Glutamatergic neuron (in vitro differentiated cells): Measurements from ENCODE around the gene SPATS2L. TPM values are rescaled to one million over a fixed set of nuclear protein-coding genes. Genes with fewer than 3 reads are reported as not detected.

Source experiments
- DNase-seq: peaks from one replicate; pipeline ENCODE4 v3.0.0; 2022
- H3K27ac Mint-ChIP-seq: one replicate; pipeline ENCODE4 v1.8.0; 2020; ENCODE audit warnings: mild to moderate bottlenecking, mixed read lengths, inconsistent platforms; ENCODE audit not compliant: unreplicated experiment
- H3K27me3 Mint-ChIP-seq: one replicate; pipeline ENCODE4 v1.8.0; 2020; ENCODE audit warnings: mild to moderate bottlenecking, moderate library complexity, mixed read lengths, inconsistent platforms; ENCODE audit not compliant: unreplicated experiment
- H3K36me3 Mint-ChIP-seq: one replicate; pipeline ENCODE4 v1.8.0; 2020; ENCODE audit warnings: mild to moderate bottlenecking, mixed read lengths, inconsistent platforms; ENCODE audit not compliant: unreplicated experiment
- H3K4me1 Mint-ChIP-seq: one replicate; pipeline ENCODE4 v1.8.0; 2020; ENCODE audit warnings: mild to moderate bottlenecking, low read depth, mixed read lengths, inconsistent platforms; ENCODE audit not compliant: unreplicated experiment
- H3K4me3 Mint-ChIP-seq: one replicate; pipeline ENCODE4 v1.8.0; 2020; ENCODE audit warnings: mild to moderate bottlenecking, mixed read lengths, inconsistent platforms; ENCODE audit not compliant: unreplicated experiment
- H3K9me3 Mint-ChIP-seq: one replicate; pipeline ENCODE4 v1.8.0; 2020; ENCODE audit warnings: mild to moderate bottlenecking, moderate library complexity, mixed read lengths, inconsistent platforms; ENCODE audit not compliant: unreplicated experiment
- total RNA-seq: library from RNA; stranded (reverse); fragmentation: NEBNext Ultra II Directional; extraction: Animal tissue kit (Norgen Biotek cat#: 25700); gene quantifications from one replicate; pipeline ENCODE4 v1.2.1, GENCODE V29; 2021; ENCODE audit not compliant: unreplicated experiment
- TF ChIP-seq, protein P1 (sequence below): fragments of 200-600 bp; sonication (generic); IDR thresholded peaks from one replicate; pipeline ENCODE4 v1.5.0; 2021; ENCODE audit not compliant: partially characterized antibody, unreplicated experiment

Gene SPATS2L
- total RNA-seq, 1 donor from 2014 or later = 45.5 TPM

DNA sequence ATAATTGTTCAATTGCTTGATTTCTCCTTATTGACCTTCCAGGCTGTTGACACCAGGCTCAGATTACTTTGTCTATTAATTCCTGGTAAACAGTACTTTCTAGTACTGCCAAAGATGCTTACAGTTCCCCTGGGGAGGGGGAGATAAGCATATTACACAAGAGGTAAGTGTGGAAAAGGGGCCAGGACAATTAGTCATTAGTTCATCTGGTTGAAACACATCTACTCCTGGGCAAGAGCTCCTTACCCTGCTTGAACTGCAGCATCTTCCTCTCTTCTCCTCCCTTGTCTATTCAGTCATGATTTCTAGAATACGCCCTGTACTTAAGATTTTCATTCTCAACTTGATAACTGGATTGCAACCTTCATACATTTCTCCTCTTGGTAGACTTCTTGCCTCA, 10.4 kb upstream of the SPATS2L start:
- Mint-ChIP-seq H3K27me3 (no peaks in the 10 kb centered on the region), H3K4me3 (no peak overlapping the region), H3K36me3 (no peaks in the 10 kb centered on the region), H3K4me1 (peaks cover 7% of the 10 kb centered on the region), H3K9me3 (no peaks in the 10 kb centered on the region), H3K27ac (no peak overlapping the region)
- no peak for DNase-seq
- TF ChIP-seq, protein P1, sequence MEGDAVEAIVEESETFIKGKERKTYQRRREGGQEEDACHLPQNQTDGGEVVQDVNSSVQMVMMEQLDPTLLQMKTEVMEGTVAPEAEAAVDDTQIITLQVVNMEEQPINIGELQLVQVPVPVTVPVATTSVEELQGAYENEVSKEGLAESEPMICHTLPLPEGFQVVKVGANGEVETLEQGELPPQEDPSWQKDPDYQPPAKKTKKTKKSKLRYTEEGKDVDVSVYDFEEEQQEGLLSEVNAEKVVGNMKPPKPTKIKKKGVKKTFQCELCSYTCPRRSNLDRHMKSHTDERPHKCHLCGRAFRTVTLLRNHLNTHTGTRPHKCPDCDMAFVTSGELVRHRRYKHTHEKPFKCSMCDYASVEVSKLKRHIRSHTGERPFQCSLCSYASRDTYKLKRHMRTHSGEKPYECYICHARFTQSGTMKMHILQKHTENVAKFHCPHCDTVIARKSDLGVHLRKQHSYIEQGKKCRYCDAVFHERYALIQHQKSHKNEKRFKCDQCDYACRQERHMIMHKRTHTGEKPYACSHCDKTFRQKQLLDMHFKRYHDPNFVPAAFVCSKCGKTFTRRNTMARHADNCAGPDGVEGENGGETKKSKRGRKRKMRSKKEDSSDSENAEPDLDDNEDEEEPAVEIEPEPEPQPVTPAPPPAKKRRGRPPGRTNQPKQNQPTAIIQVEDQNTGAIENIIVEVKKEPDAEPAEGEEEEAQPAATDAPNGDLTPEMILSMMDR = no peak

DNA sequence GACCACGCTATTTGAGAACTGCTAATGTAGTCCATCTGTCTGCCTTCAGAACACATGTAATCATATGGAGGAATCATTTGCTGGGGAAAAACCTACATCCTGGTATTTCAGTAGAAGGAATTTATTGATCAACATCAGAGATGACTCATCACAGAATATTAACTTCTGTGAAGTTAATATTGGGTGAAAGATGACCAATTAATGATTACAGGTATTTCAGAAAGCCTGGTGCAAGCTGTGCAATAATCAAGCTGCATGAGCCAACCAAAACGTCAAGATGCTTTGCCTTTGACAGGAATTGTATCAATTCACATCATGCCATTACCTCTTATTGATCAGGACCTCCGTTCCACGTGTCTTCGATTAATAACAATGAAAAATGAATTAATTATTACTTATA, 9.4 kb upstream of the SPATS2L start:
- Mint-ChIP-seq H3K4me3 (no peak overlapping the region), H3K27me3 (no peaks in the 10 kb centered on the region), H3K27ac (no peak overlapping the region), H3K36me3 (no peaks in the 10 kb centered on the region), H3K9me3 (no peaks in the 10 kb centered on the region), H3K4me1 (peaks cover 7% of the 10 kb centered on the region)
- TF ChIP-seq, protein P1 = no peak
- no peak for DNase-seq

DNA sequence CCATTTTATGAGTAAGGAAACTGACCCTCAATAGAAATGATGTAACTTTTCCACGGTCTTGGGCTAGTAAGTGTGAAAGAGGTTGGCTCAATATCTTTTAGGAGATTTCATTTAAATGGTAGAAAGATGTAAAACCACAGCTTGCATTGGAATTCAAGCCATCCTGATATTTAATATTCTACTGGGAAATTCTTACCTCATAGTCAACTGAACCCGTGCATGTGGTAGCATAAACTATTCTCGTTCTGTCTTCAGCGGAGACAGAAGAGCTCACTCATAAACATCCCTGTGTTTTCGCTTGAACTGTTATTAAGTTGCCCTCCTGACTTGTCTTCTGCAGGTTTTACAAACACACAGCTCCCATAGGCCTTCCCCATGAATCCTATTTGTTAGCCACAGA, 8.5 kb upstream of the SPATS2L start:
- peaks cover 7% of the 10 kb centered on the region for H3K4me1 Mint-ChIP-seq
- no peak overlapping the region for H3K4me3 Mint-ChIP-seq
- TF ChIP-seq, protein P1 = no peak
- no peak overlapping the region for H3K27ac Mint-ChIP-seq
- no peaks in the 10 kb centered on the region for H3K36me3 Mint-ChIP-seq
- no peaks in the 10 kb centered on the region for H3K27me3 Mint-ChIP-seq
- no peaks in the 10 kb centered on the region for H3K9me3 Mint-ChIP-seq
- DNase-seq = no peak

DNA sequence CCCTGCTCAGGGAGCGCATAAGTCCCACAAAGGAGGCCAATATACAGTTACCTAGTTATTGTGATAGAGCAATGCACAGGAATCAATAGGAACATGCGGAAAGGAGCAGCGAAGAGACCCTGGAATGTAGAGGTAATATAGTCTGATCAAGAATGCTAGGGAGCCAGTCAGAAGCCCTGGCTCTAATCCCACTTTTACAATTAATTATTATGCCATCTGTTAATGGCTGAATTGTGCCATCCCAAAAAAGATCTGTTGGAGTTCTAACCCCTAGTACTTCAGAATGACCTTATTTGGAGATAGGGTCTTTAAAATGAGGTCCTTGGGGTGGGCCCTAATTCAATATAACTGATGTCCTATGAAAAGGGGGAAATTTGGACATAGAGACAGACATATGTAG, 7.7 kb upstream of the SPATS2L start:
- Mint-ChIP-seq H3K27me3 (no peaks in the 10 kb centered on the region), H3K27ac (no peak overlapping the region), H3K4me1 (peaks cover 7% of the 10 kb centered on the region), H3K4me3 (no peak overlapping the region), H3K36me3 (no peaks in the 10 kb centered on the region), H3K9me3 (no peaks in the 10 kb centered on the region)
- DNase-seq = no peak
- TF ChIP-seq, protein P1 = no peak

DNA sequence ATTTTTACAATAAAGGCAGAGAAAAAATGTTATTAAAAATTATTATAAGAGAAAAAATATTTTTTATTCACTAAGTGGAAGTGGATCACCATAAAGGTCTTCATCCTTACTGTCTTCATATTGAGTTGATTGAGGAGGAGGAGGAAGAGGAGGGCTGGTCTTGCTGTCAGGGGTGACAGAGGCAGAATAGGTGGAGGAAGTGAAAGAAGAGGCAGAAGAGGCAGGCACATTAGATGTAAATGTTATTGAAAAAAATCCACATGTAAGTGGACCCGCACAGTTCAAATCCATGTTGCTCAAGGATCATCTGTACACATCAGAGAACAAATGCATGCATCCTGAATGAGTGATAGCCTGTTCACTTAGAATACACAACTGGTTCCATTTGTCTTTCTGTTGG, 6.4 kb upstream of the SPATS2L start:
- no peak overlapping the region for H3K4me3 Mint-ChIP-seq
- no peaks in the 10 kb centered on the region for H3K36me3 Mint-ChIP-seq
- no peak for DNase-seq
- no peaks in the 10 kb centered on the region for H3K27me3 Mint-ChIP-seq
- H3K9me3 Mint-ChIP-seq = no peaks in the 10 kb centered on the region
- H3K27ac Mint-ChIP-seq = no peak overlapping the region
- TF ChIP-seq, protein P1 = no peak
- peaks cover 7% of the 10 kb centered on the region for H3K4me1 Mint-ChIP-seq
